ENCODE measurements around the gene EPM2AIP1.

DNA sequence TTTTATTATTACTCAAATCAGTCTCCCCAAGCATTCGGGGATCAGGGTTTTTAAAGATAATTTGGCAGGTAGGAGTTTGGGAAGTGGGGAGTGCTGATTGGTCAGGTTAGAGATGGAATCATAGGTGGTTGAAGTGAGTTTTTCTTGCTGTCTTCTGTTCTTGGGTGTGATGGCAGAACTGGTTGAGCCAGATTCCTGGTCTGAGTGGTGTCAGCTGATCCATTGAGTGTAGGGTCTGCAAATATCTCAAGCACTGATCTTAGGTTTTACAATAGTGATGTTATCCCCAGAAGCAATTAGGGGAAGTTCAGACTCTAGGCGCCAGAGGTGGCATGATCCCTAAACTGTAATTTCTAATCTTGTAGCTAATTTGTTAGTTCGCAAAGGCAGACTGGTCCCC lies 27.5 kb downstream of the EPM2AIP1 start:
- TF ChIP-seq, protein P1, sequence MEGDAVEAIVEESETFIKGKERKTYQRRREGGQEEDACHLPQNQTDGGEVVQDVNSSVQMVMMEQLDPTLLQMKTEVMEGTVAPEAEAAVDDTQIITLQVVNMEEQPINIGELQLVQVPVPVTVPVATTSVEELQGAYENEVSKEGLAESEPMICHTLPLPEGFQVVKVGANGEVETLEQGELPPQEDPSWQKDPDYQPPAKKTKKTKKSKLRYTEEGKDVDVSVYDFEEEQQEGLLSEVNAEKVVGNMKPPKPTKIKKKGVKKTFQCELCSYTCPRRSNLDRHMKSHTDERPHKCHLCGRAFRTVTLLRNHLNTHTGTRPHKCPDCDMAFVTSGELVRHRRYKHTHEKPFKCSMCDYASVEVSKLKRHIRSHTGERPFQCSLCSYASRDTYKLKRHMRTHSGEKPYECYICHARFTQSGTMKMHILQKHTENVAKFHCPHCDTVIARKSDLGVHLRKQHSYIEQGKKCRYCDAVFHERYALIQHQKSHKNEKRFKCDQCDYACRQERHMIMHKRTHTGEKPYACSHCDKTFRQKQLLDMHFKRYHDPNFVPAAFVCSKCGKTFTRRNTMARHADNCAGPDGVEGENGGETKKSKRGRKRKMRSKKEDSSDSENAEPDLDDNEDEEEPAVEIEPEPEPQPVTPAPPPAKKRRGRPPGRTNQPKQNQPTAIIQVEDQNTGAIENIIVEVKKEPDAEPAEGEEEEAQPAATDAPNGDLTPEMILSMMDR (IDR thresholded peaks at IDR 0.05): no peak
- no peak for TF ChIP-seq POLR2AphosphoS5 (IDR thresholded peaks at IDR 0.05)
- TF ChIP-seq POLR2A (IDR thresholded peaks at IDR 0.05): no peak
- TF ChIP-seq EP300 (IDR thresholded peaks at IDR 0.05): no peak
